ENCODE measurements around the gene OR2T6. TPM values are rescaled to one million over a fixed set of nuclear protein-coding genes. Genes with fewer than 3 reads are reported as not detected.

Gene OR2T6
- total RNA-seq (not detected), polyA plus RNA-seq (ENCODE audit: insufficient read depth in 1 of 8, insufficient read length in 8 of 8, low replicate concordance in 1 of 8) (not detected)
- long read RNA-seq, donor 1, result 0 reads
- long read RNA-seq, donor 2, result 0 reads
- long read RNA-seq, donor 3, result 0 reads
- long read RNA-seq, donor 4, result 0 reads
- long read RNA-seq, donor 5, result 0 reads
- long read RNA-seq, donor 6, result 0 reads
- long read RNA-seq, donor 7, result 0 reads
- long read RNA-seq, donor 8, result 0 reads
- long read RNA-seq, donor 9, result 0 reads
- long read RNA-seq, donor 10, result 0 reads
- long read RNA-seq, donor 11, result 0 reads

GRCh38 chr1:248375446-248375845 is at the start of gene OR2T6:
Gene OR2T6, plus strand, starts transcription at chr1:248375746. Its CDS starts 11,863 bp downstream, at chr1:248387609.
- Histone ChIP-seq H3K36me3 (ENCODE audit: control insufficient read depth, insufficient read depth, low read length) (no peaks in the 10 kb centered on the region), H3K4me3 (ENCODE audit: low read length) (no peak within 1 kb of the TSS), H3K27ac (ENCODE audit: low read length) (no peak within 1 kb of the TSS), H3K4me1 (ENCODE audit: control insufficient read depth, insufficient read depth, low read length) (no peaks in the 10 kb centered on the region), H3K27me3 (ENCODE audit: control insufficient read depth, insufficient read depth, low read length) (no peaks in the 10 kb centered on the region), H3K9me3 (replicated peaks; ENCODE audit: control insufficient read depth, low read depth, low read length) (peaks cover 15% of the 10 kb centered on the region)
- DNase-seq, result no peak

GRCh38 chr1:248343451-248343850 is 32.1 kb upstream of the OR2T6 start:
- WGBS (ENCODE audit: insufficient coverage), result no CpG with 5 or more reads among the region's 3 CpGs
- H3K27me3 ChIP-seq (ENCODE audit: control insufficient read depth, insufficient read depth, low read length), result no peaks in the 10 kb centered on the region
- H3K4me3 ChIP-seq (ENCODE audit: low read length), result no peak overlapping the region
- DNase-seq, result no peak
- H3K9me3 ChIP-seq (replicated peaks; ENCODE audit: control insufficient read depth, low read depth, low read length), result peaks cover 20% of the 10 kb centered on the region
- no peaks in the 10 kb centered on the region for H3K36me3 ChIP-seq (ENCODE audit: control insufficient read depth, insufficient read depth, low read length)
- H3K27ac ChIP-seq (ENCODE audit: low read length), result no peak overlapping the region
- no peaks in the 10 kb centered on the region for H3K4me1 ChIP-seq (ENCODE audit: control insufficient read depth, insufficient read depth, low read length)

GRCh38 chr1:248348475-248348874 is 27.1 kb upstream of the OR2T6 start, which contains the start of gene OR14C36:
Gene OR14C36, plus strand, starts transcription at chr1:248348775. Its CDS starts 0 bp downstream, at chr1:248348775.
- no peaks in the 10 kb centered on the region for H3K27me3 ChIP-seq (ENCODE audit: control insufficient read depth, insufficient read depth, low read length)

GRCh38 chr1:248359415-248359814 is 16.1 kb upstream of the OR2T6 start:
- no peaks in the 10 kb centered on the region for H3K27me3 ChIP-seq (ENCODE audit: control insufficient read depth, insufficient read depth, low read length)
- no peaks in the 10 kb centered on the region for H3K36me3 ChIP-seq (ENCODE audit: control insufficient read depth, insufficient read depth, low read length)
- no peak overlapping the region for H3K27ac ChIP-seq (ENCODE audit: low read length)
- DNase-seq, result no peak
- H3K4me1 ChIP-seq (ENCODE audit: control insufficient read depth, insufficient read depth, low read length), result no peaks in the 10 kb centered on the region
- peaks cover 9% of the 10 kb centered on the region for H3K9me3 ChIP-seq (replicated peaks; ENCODE audit: control insufficient read depth, low read depth, low read length)
- 40% methylated on average over 1 of the region's 3 CpGs for WGBS (ENCODE audit: insufficient coverage)
- H3K4me3 ChIP-seq (ENCODE audit: low read length), result no peak overlapping the region

More at GRCh38 chr1:248348475-248348874, 27.1 kb upstream of the OR2T6 start, which contains the start of gene OR14C36:
- H3K9me3 ChIP-seq (replicated peaks; ENCODE audit: control insufficient read depth, low read depth, low read length), result peaks cover 20% of the 10 kb centered on the region
- no CpG with 5 or more reads among the region's 4 CpGs for WGBS (ENCODE audit: insufficient coverage)
- H3K27ac ChIP-seq (ENCODE audit: low read length), result no peak within 1 kb of the TSS
- H3K36me3 ChIP-seq (ENCODE audit: control insufficient read depth, insufficient read depth, low read length), result no peaks in the 10 kb centered on the region
- no peak for DNase-seq
- no peak within 1 kb of the TSS for H3K4me3 ChIP-seq (ENCODE audit: low read length)
- no peaks in the 10 kb centered on the region for H3K4me1 ChIP-seq (ENCODE audit: control insufficient read depth, insufficient read depth, low read length)

GRCh38 chr1:248361121-248361715 is 14.3 kb upstream of the OR2T6 start, which contains the start of gene OR2T4:
Gene OR2T4, plus strand, starts transcription at chr1:248361665. Its CDS starts 0 bp downstream, at chr1:248361665.
- Histone ChIP-seq H3K27me3 (ENCODE audit: control insufficient read depth, insufficient read depth, low read length) (no peaks in the 10 kb centered on the region), H3K4me3 (ENCODE audit: low read length) (no peak within 1 kb of the TSS), H3K27ac (ENCODE audit: low read length) (no peak within 1 kb of the TSS), H3K36me3 (ENCODE audit: control insufficient read depth, insufficient read depth, low read length) (no peaks in the 10 kb centered on the region), H3K9me3 (replicated peaks; ENCODE audit: control insufficient read depth, low read depth, low read length) (peaks cover 13% of the 10 kb centered on the region), H3K4me1 (ENCODE audit: control insufficient read depth, insufficient read depth, low read length) (no peaks in the 10 kb centered on the region)
- WGBS (ENCODE audit: insufficient coverage), result 13% methylated on average over 1 of the region's 3 CpGs
- DNase-seq, result no peak

GRCh38 chr1:248366609-248367008 is 8.9 kb upstream of the OR2T6 start:
- H3K27me3 ChIP-seq (ENCODE audit: control insufficient read depth, insufficient read depth, low read length), result no peaks in the 10 kb centered on the region
- no peak overlapping the region for H3K27ac ChIP-seq (ENCODE audit: low read length)
- no peak overlapping the region for H3K4me3 ChIP-seq (ENCODE audit: low read length)
- peaks cover 6% of the 10 kb centered on the region for H3K9me3 ChIP-seq (replicated peaks; ENCODE audit: control insufficient read depth, low read depth, low read length)
- no peak for DNase-seq
- no peaks in the 10 kb centered on the region for H3K36me3 ChIP-seq (ENCODE audit: control insufficient read depth, insufficient read depth, low read length)
- no peaks in the 10 kb centered on the region for H3K4me1 ChIP-seq (ENCODE audit: control insufficient read depth, insufficient read depth, low read length)

- no peaks in the 10 kb centered on the region for H3K4me1 ChIP-seq (ENCODE audit: control insufficient read depth, insufficient read depth, low read length)
- peaks cover 15% of the 10 kb centered on the region for H3K9me3 ChIP-seq (replicated peaks; ENCODE audit: control insufficient read depth, low read depth, low read length)
- H3K36me3 ChIP-seq (ENCODE audit: control insufficient read depth, insufficient read depth, low read length), result no peaks in the 10 kb centered on the region
- no peak overlapping the region for H3K4me3 ChIP-seq (ENCODE audit: low read length)
- H3K27ac ChIP-seq (ENCODE audit: low read length), result no peak overlapping the region
- 94% methylated on average over 5 of the region's 5 CpGs for WGBS (ENCODE audit: insufficient coverage)
- H3K27me3 ChIP-seq (ENCODE audit: control insufficient read depth, insufficient read depth, low read length), result no peaks in the 10 kb centered on the region
- no peak for DNase-seq
Measured at GRCh38 chr1:248372394-248372793, 3.2 kb upstream of the OR2T6 start.

GRCh38 chr1:248373761-248374160 is 1.8 kb upstream of the OR2T6 start:
- H3K9me3 ChIP-seq (replicated peaks; ENCODE audit: control insufficient read depth, low read depth, low read length), result peaks cover 15% of the 10 kb centered on the region
- no peak for DNase-seq
- 62% methylated on average over 4 of the region's 4 CpGs for WGBS (ENCODE audit: insufficient coverage)
- no peak overlapping the region for H3K4me3 ChIP-seq (ENCODE audit: low read length)
- H3K36me3 ChIP-seq (ENCODE audit: control insufficient read depth, insufficient read depth, low read length), result no peaks in the 10 kb centered on the region
- no peak overlapping the region for H3K27ac ChIP-seq (ENCODE audit: low read length)
- H3K4me1 ChIP-seq (ENCODE audit: control insufficient read depth, insufficient read depth, low read length), result no peaks in the 10 kb centered on the region
- H3K27me3 ChIP-seq (ENCODE audit: control insufficient read depth, insufficient read depth, low read length), result no peaks in the 10 kb centered on the region

GRCh38 chr1:248376916-248377315 is 1.4 kb downstream of the OR2T6 start:
- Histone ChIP-seq H3K4me3 (ENCODE audit: low read length) (no peak overlapping the region), H3K27me3 (ENCODE audit: control insufficient read depth, insufficient read depth, low read length) (no peaks in the 10 kb centered on the region), H3K27ac (ENCODE audit: low read length) (no peak overlapping the region), H3K36me3 (ENCODE audit: control insufficient read depth, insufficient read depth, low read length) (no peaks in the 10 kb centered on the region), H3K9me3 (replicated peaks; ENCODE audit: control insufficient read depth, low read depth, low read length) (peaks cover 16% of the 10 kb centered on the region), H3K4me1 (ENCODE audit: control insufficient read depth, insufficient read depth, low read length) (no peaks in the 10 kb centered on the region)
- DNase-seq, result no peak
- WGBS (ENCODE audit: insufficient coverage), result 80% methylated on average over 1 of the region's 3 CpGs

GRCh38 chr1:248380854-248381253 is 5.3 kb downstream of the OR2T6 start:
- H3K36me3 ChIP-seq (ENCODE audit: control insufficient read depth, insufficient read depth, low read length), result no peaks in the 10 kb centered on the region
- H3K27ac ChIP-seq (ENCODE audit: low read length), result no peak overlapping the region
- no peaks in the 10 kb centered on the region for H3K27me3 ChIP-seq (ENCODE audit: control insufficient read depth, insufficient read depth, low read length)
- peaks cover 8% of the 10 kb centered on the region for H3K9me3 ChIP-seq (replicated peaks; ENCODE audit: control insufficient read depth, low read depth, low read length)
- H3K4me3 ChIP-seq (ENCODE audit: low read length), result no peak overlapping the region
- WGBS (ENCODE audit: insufficient coverage), result no CpG with 5 or more reads among the region's 3 CpGs
- no peaks in the 10 kb centered on the region for H3K4me1 ChIP-seq (ENCODE audit: control insufficient read depth, insufficient read depth, low read length)
- no peak for DNase-seq
